HepG2 (cell line): ENCODE results near the gene SIK3. TPM values are rescaled to one million over a fixed set of nuclear protein-coding genes. Genes with fewer than 3 reads are reported as not detected.

ENCODE experiments used
- CHD2 ChIP-seq: IDR thresholded peaks from 2 replicates; pipeline ENCODE4 v1.6.1; 2011; ENCODE audit warnings: low read depth, low read length, improper control_type of control experiment
- EP300 ChIP-seq, 3 experiments: sonication (generic) in 1 of 3; formaldehyde crosslinking in 1 of 3; IDR thresholded peaks; 2 replicates each; pipeline versions ENCODE4 v1.5.1 to v1.6.1; 2011 to 2020; ENCODE audit warnings: low read depth in 2 of 3, low read length in 2 of 3, borderline replicate concordance in 1 of 3, improper control_type of control experiment in 1 of 3, mild to moderate bottlenecking in 1 of 3, missing genetic modification reagents in 1 of 3, moderate library complexity in 1 of 3
- GATAD2A ChIP-seq: IDR thresholded peaks from 2 replicates; pipeline ENCODE4 v1.6.1; 2016
- HIC2 ChIP-seq: sonication (generic); formaldehyde crosslinking; IDR thresholded peaks from 2 replicates; pipeline ENCODE4 v1.9.0; 2022; ENCODE audit warnings: low read depth, missing genetic modification reagents
- HOXA3 ChIP-seq: sonication (generic); formaldehyde crosslinking; IDR thresholded peaks from 2 replicates; pipeline ENCODE4 v1.5.0; 2020; ENCODE audit warnings: missing genetic modification reagents
- HOXD1 ChIP-seq: sonication (generic); formaldehyde crosslinking; IDR thresholded peaks from 2 replicates; pipeline ENCODE4 v1.5.0; 2020; ENCODE audit warnings: missing genetic modification reagents
- MAFF ChIP-seq: IDR thresholded peaks from 2 replicates; pipeline ENCODE4 v1.6.1; 2011; ENCODE audit warnings: low read depth, low read length, improper control_type of control experiment
- NCOA2 ChIP-seq: sonication (generic); formaldehyde crosslinking; IDR thresholded peaks from 2 replicates; pipeline ENCODE4 v1.8.0; 2022; ENCODE audit warnings: inconsistent platforms
- NR2C2 ChIP-seq: sonication (generic); formaldehyde crosslinking; IDR thresholded peaks from 2 replicates; pipeline ENCODE4 v1.4.0; 2020; ENCODE audit warnings: missing genetic modification reagents, mild to moderate bottlenecking, moderate library complexity, borderline replicate concordance
- SETDB1 ChIP-seq: sonication (generic); formaldehyde crosslinking; IDR thresholded peaks from 2 replicates; pipeline ENCODE4 v1.5.1; 2020; ENCODE audit warnings: missing genetic modification reagents, mild to moderate bottlenecking, borderline replicate concordance
- SRY ChIP-seq: sonication (generic); formaldehyde crosslinking; IDR thresholded peaks from 2 replicates; pipeline ENCODE4 v1.8.0; 2022; ENCODE audit warnings: mild to moderate bottlenecking, missing genetic modification reagents
- TBX2 ChIP-seq: sonication (generic); formaldehyde crosslinking; IDR thresholded peaks from 2 replicates; pipeline ENCODE4 v1.5.0; 2020; ENCODE audit warnings: missing genetic modification reagents, mild to moderate bottlenecking, borderline replicate concordance
- TBX3 ChIP-seq: fragments of 450-650 bp; IDR thresholded peaks from 2 replicates; pipeline ENCODE4 v1.6.1; 2017; ENCODE audit warnings: antibody characterized with exemption, mild to moderate bottlenecking, inconsistent platforms, borderline replicate concordance
- YEATS4 ChIP-seq: sonication (generic); formaldehyde crosslinking; IDR thresholded peaks from 2 replicates; pipeline ENCODE4 v1.4.0; 2020; ENCODE audit warnings: missing genetic modification reagents, borderline replicate concordance
- ZFP36L2 ChIP-seq: sonication (generic); formaldehyde crosslinking; IDR thresholded peaks from 2 replicates; pipeline ENCODE4 v1.4.0; 2020; ENCODE audit warnings: missing genetic modification reagents
- ZFP41 ChIP-seq: sonication (generic); formaldehyde crosslinking; IDR thresholded peaks from 2 replicates; pipeline ENCODE4 v1.4.0; 2020; ENCODE audit warnings: mild to moderate bottlenecking, missing genetic modification reagents, borderline replicate concordance
- ZNF251 ChIP-seq: sonication (generic); formaldehyde crosslinking; IDR thresholded peaks from 2 replicates; pipeline ENCODE4 v1.9.0; 2021; ENCODE audit warnings: mild to moderate bottlenecking, missing genetic modification reagents
- ZNF30 ChIP-seq: sonication (generic); formaldehyde crosslinking; IDR thresholded peaks from 2 replicates; pipeline ENCODE4 v1.5.0; 2020; ENCODE audit warnings: mild to moderate bottlenecking, missing genetic modification reagents
- ZNF446 ChIP-seq: sonication (generic); formaldehyde crosslinking; IDR thresholded peaks from 2 replicates; pipeline ENCODE4 v1.5.0; 2020; ENCODE audit warnings: mild to moderate bottlenecking, missing genetic modification reagents
- ZNF572 ChIP-seq: sonication (generic); formaldehyde crosslinking; IDR thresholded peaks from 2 replicates; pipeline ENCODE4 v1.5.1; 2020; ENCODE audit warnings: mild to moderate bottlenecking, missing genetic modification reagents
- ZNF614 ChIP-seq: IDR thresholded peaks from 2 replicates; pipeline ENCODE4 v1.6.1; 2018; ENCODE audit warnings: missing biosample characterization, missing genetic modification reagents, inconsistent platforms, borderline replicate concordance
- ZUFSP ChIP-seq: sonication (generic); formaldehyde crosslinking; IDR thresholded peaks from 2 replicates; pipeline ENCODE4 v1.9.0; 2021; ENCODE audit warnings: missing genetic modification reagents, mild to moderate bottlenecking, borderline replicate concordance
- polyA plus RNA-seq, 8 experiments: library from polyadenylated mRNA; depleted of rRNA in 3 of 8; stranded (reverse) in 7 of 8; unstranded in 1 of 8; fragments of >200 nt; fragmentation: Illumina TruSeq in 4 of 8; extraction: Trizol in 4 of 8; gene quantifications; 2 replicates each; pipeline versions ENCODE4 v1.2.1 to v1.2.3, GENCODE V29; 2011 to 2016; ENCODE audit warnings: low read depth in 4 of 8, missing spikeins in 1 of 8, mixed read lengths in 1 of 8; ENCODE audit not compliant: insufficient read depth in 1 of 8
- total RNA-seq, 5 experiments: library from RNA; depleted of rRNA; stranded (reverse); fragments of >200 nt; fragmentation: Illumina TruSeq; extraction: Trizol; gene quantifications; 2 replicates each; pipeline ENCODE4 v1.2.3, GENCODE V29; 2016; ENCODE audit warnings: low read depth in 1 of 5

SIK3 gene
- total and polyA plus RNA-seq, 2 of the 13 experiments (the other 11 are each of a cell fraction or from before 2014, with no cell fraction given), result 5.7 to 9.8 TPM

GRCh38 chr11:117076941-117077691, 21.1 kb downstream of the SIK3 start (continued):
- peak; percentile 82 for TF ChIP-seq TBX2
- TF ChIP-seq ZFP41 (CRISPR knock-in tag), result no peak
- peak; percentile 92 for TF ChIP-seq NCOA2 (CRISPR knock-in tag)
- TF ChIP-seq TBX3, result peak; percentile 70; the same call in 1 of the 2 replicates
- peak; percentile 43; the same call in 1 of the 2 replicates for TF ChIP-seq HOXA3 (CRISPR knock-in tag)
- no peak for TF ChIP-seq ZNF30 (CRISPR knock-in tag)
- peak in 1 of 2 experiments; percentile 89; a peak in 2 of 4 replicates for TF ChIP-seq EP300 (IDR thresholded peaks at IDR 0.05; ENCODE audit: low read depth in 2 of 2, low read length in 2 of 2)
- peak; percentile 65; the same call in 1 of the 2 replicates for TF ChIP-seq EP300 (CRISPR knock-in tag; IDR thresholded peaks at IDR 0.05; ENCODE audit: borderline replicate concordance)
- TF ChIP-seq ZFP36L2 (CRISPR knock-in tag), result no peak
- no peak for TF ChIP-seq ZNF446 (CRISPR knock-in tag)
- peak; percentile 100 for TF ChIP-seq MAFF
- no peak for TF ChIP-seq ZNF572 (CRISPR knock-in tag)
- no peak for TF ChIP-seq CHD2
- no peak; the same call in 1 of the 2 replicates for TF ChIP-seq YEATS4 (CRISPR knock-in tag)
- no peak for TF ChIP-seq ZUFSP
- 0 out of 2 replicates have a peak, but pooled peaks have one; percentile 65 for TF ChIP-seq NR2C2 (CRISPR knock-in tag)
- TF ChIP-seq SETDB1 (CRISPR knock-in tag), result no peak
- no peak for TF ChIP-seq HIC2
- no peak for TF ChIP-seq ZNF251 (CRISPR knock-in tag)
- TF ChIP-seq SRY (CRISPR knock-in tag), result no peak
- TF ChIP-seq HOXD1 (CRISPR knock-in tag), result 0 out of 2 replicates have a peak, but pooled peaks have one; percentile 24
- TF ChIP-seq ZNF614 (CRISPR knock-in tag), result peak; percentile 45; the same call in 1 of the 2 replicates
- peak; percentile 86 for TF ChIP-seq GATAD2A (CRISPR knock-in tag)
